NK-92 (cell line): ENCODE data around the gene PLXDC2.

Experiments
- DNase-seq: peaks from one replicate; lab custom pipeline; 2025; ENCODE audit not compliant: unreplicated experiment; lab: John Stamatoyannopoulos, UW

Gene PLXDC2

GRCh38 chr10:19815731-19816410, 361 bp upstream of the PLXDC2 start:
- DNase-seq, result no peak

GRCh38 chr10:19817231-19817933, 1.1 kb downstream of the PLXDC2 start:
- DNase-seq, result no peak

- no peak for DNase-seq
Measured at GRCh38 chr10:19818876-19819275, 2.6 kb downstream of the PLXDC2 start.

GRCh38 chr10:19819419-19820033, 3.3 kb downstream of the PLXDC2 start:
- no peak for DNase-seq

- DNase-seq, result no peak
Measured at GRCh38 chr10:19824381-19825342, 8.4 kb downstream of the PLXDC2 start.

- DNase-seq, result no peak
Measured at GRCh38 chr10:19825700-19826099, 9.5 kb downstream of the PLXDC2 start.

- no peak for DNase-seq
Measured at GRCh38 chr10:19826712-19827111, 10.5 kb downstream of the PLXDC2 start.

- no peak for DNase-seq
Measured at GRCh38 chr10:19828278-19829049, 12.2 kb downstream of the PLXDC2 start.

GRCh38 chr10:19832699-19833098, 16.5 kb downstream of the PLXDC2 start:
- DNase-seq, result no peak

GRCh38 chr10:19833170-19833824, 17.1 kb downstream of the PLXDC2 start:
- no peak for DNase-seq

GRCh38 chr10:19835952-19836351, 19.7 kb downstream of the PLXDC2 start:
- DNase-seq, result no peak

GRCh38 chr10:19839090-19839489, 22.9 kb downstream of the PLXDC2 start:
- DNase-seq, result no peak

GRCh38 chr10:19839552-19839951, 23.3 kb downstream of the PLXDC2 start:
- DNase-seq, result no peak

- DNase-seq, result no peak
Measured at GRCh38 chr10:19840776-19841175, 24.5 kb downstream of the PLXDC2 start.

- DNase-seq, result no peak
Measured at GRCh38 chr10:19843487-19843886, 27.3 kb downstream of the PLXDC2 start.

- DNase-seq, result no peak
Measured at GRCh38 chr10:19845503-19846368, 29.5 kb downstream of the PLXDC2 start.

GRCh38 chr10:19847321-19847720, 31.1 kb downstream of the PLXDC2 start:
- DNase-seq, result no peak

- DNase-seq, result no peak
Measured at GRCh38 chr10:19848226-19848985, 32.2 kb downstream of the PLXDC2 start.
